Endometrial microvascular endothelial cells (primary cell): ENCODE results near the gene RNF126. TPM values are rescaled to one million over a fixed set of nuclear protein-coding genes. Genes with fewer than 3 reads are reported as not detected.

Experiments
- in situ Hi-C: cut with HindIII; loops from 2 replicates; pipeline ENCODE4 v1.10.0; 2017; ENCODE audit warnings: low sequenced_read_pairs, low pct_unique_long_range_greater_than_20kb; ENCODE audit errors: inconsistent ontology term
- total RNA-seq: library from RNA; depleted of rRNA; stranded (reverse); fragments of >200 nt; gene quantifications from one replicate; pipeline ENCODE4 v1.2.3, GENCODE V29; 2015; ENCODE audit errors: inconsistent ontology term

The RNF126 gene
- total RNA-seq, 1 donor from 2014 or later, result 136 TPM

GRCh38 chr19:651114-651818, 11.7 kb downstream of the RNF126 start:
- in situ Hi-C loops, result no loop called here

- in situ Hi-C loops, result no loop called here
Observed at GRCh38 chr19:650121-650520, 12.9 kb downstream of the RNF126 start.

GRCh38 chr19:648904-649801, 13.9 kb downstream of the RNF126 start:
- in situ Hi-C loops, result no loop called here

GRCh38 chr19:648305-648704, 14.7 kb downstream of the RNF126 start:
- in situ Hi-C loops, result no loop called here

- in situ Hi-C loops, result no loop called here
Observed at GRCh38 chr19:647566-648284, 15.3 kb downstream of the RNF126 start.

- in situ Hi-C loops, result no loop called here
Observed at GRCh38 chr19:646779-647565, 16.0 kb downstream of the RNF126 start.

GRCh38 chr19:645912-646778, 16.9 kb downstream of the RNF126 start:
- in situ Hi-C loops, result no loop called here

GRCh38 chr19:644789-645188, 18.2 kb downstream of the RNF126 start:
- in situ Hi-C loops, result no loop called here

- in situ Hi-C loops, result no loop called here
Observed at GRCh38 chr19:644363-644762, 18.7 kb downstream of the RNF126 start.

GRCh38 chr19:643736-644135, 19.3 kb downstream of the RNF126 start:
- in situ Hi-C loops, result no loop called here

- in situ Hi-C loops, result no loop called here
Observed at GRCh38 chr19:642767-643727, 20.0 kb downstream of the RNF126 start.

GRCh38 chr19:641702-642101, 21.3 kb downstream of the RNF126 start:
- in situ Hi-C loops, result no loop called here

GRCh38 chr19:640606-641189, 22.3 kb downstream of the RNF126 start:
- in situ Hi-C loops, result no loop called here

GRCh38 chr19:640161-640558, 22.9 kb downstream of the RNF126 start:
- in situ Hi-C loops, result no loop called here

- in situ Hi-C loops, result no loop called here
Observed at GRCh38 chr19:639253-640160, 23.5 kb downstream of the RNF126 start, which contains the start of gene FGF22. Gene FGF22, plus strand, starts transcription at chr19:639879. Its CDS starts 47 bp downstream, at chr19:639926.

- in situ Hi-C loops, result no loop called here
Observed at GRCh38 chr19:638906-639252, 24.1 kb downstream of the RNF126 start.
